ENCODE results near the gene ASTN2. TPM values are rescaled to one million over a fixed set of nuclear protein-coding genes. Genes with fewer than 3 reads are reported as not detected.

ASTN2 gene
- total and polyA plus RNA-seq, 2 experiments from 2014 or later: 7.0 to 24.6 TPM

- TF ChIP-seq, protein P1, sequence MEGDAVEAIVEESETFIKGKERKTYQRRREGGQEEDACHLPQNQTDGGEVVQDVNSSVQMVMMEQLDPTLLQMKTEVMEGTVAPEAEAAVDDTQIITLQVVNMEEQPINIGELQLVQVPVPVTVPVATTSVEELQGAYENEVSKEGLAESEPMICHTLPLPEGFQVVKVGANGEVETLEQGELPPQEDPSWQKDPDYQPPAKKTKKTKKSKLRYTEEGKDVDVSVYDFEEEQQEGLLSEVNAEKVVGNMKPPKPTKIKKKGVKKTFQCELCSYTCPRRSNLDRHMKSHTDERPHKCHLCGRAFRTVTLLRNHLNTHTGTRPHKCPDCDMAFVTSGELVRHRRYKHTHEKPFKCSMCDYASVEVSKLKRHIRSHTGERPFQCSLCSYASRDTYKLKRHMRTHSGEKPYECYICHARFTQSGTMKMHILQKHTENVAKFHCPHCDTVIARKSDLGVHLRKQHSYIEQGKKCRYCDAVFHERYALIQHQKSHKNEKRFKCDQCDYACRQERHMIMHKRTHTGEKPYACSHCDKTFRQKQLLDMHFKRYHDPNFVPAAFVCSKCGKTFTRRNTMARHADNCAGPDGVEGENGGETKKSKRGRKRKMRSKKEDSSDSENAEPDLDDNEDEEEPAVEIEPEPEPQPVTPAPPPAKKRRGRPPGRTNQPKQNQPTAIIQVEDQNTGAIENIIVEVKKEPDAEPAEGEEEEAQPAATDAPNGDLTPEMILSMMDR (conservative IDR thresholded peaks at IDR 0.05; ENCODE audit: low read depth in 2 of 2): no peak
- TF ChIP-seq NANOG (IDR thresholded peaks at IDR 0.05; ENCODE audit: borderline replicate concordance) (no peak), EZH2phosphoT487 (IDR thresholded peaks at IDR 0.05; ENCODE audit: unreplicated experiment) (no peak), JUNB (IDR thresholded peaks at IDR 0.05; ENCODE audit: unreplicated experiment) (no peak), STAT1 (IDR thresholded peaks at IDR 0.05; ENCODE audit: unreplicated experiment) (no peak), ZNF114 (CRISPR knock-in tag; IDR thresholded peaks at IDR 0.05) (no peak), CREB1 (CRISPR knock-in tag; IDR thresholded peaks at IDR 0.05; ENCODE audit: low read depth) (no peak), EZH2 (IDR thresholded peaks at IDR 0.05; ENCODE audit: low read depth, unreplicated experiment) (no peak), ZNF331 (CRISPR knock-in tag; IDR thresholded peaks at IDR 0.05; ENCODE audit: low read depth) (no peak), POLR2AphosphoS5 (IDR thresholded peaks at IDR 0.05; ENCODE audit: low read depth) (no peak)
- TF ChIP-seq, protein P2, sequence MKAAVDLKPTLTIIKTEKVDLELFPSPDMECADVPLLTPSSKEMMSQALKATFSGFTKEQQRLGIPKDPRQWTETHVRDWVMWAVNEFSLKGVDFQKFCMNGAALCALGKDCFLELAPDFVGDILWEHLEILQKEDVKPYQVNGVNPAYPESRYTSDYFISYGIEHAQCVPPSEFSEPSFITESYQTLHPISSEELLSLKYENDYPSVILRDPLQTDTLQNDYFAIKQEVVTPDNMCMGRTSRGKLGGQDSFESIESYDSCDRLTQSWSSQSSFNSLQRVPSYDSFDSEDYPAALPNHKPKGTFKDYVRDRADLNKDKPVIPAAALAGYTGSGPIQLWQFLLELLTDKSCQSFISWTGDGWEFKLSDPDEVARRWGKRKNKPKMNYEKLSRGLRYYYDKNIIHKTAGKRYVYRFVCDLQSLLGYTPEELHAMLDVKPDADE (IDR thresholded peaks at IDR 0.05): no peak
- TF ChIP-seq, protein P3, sequence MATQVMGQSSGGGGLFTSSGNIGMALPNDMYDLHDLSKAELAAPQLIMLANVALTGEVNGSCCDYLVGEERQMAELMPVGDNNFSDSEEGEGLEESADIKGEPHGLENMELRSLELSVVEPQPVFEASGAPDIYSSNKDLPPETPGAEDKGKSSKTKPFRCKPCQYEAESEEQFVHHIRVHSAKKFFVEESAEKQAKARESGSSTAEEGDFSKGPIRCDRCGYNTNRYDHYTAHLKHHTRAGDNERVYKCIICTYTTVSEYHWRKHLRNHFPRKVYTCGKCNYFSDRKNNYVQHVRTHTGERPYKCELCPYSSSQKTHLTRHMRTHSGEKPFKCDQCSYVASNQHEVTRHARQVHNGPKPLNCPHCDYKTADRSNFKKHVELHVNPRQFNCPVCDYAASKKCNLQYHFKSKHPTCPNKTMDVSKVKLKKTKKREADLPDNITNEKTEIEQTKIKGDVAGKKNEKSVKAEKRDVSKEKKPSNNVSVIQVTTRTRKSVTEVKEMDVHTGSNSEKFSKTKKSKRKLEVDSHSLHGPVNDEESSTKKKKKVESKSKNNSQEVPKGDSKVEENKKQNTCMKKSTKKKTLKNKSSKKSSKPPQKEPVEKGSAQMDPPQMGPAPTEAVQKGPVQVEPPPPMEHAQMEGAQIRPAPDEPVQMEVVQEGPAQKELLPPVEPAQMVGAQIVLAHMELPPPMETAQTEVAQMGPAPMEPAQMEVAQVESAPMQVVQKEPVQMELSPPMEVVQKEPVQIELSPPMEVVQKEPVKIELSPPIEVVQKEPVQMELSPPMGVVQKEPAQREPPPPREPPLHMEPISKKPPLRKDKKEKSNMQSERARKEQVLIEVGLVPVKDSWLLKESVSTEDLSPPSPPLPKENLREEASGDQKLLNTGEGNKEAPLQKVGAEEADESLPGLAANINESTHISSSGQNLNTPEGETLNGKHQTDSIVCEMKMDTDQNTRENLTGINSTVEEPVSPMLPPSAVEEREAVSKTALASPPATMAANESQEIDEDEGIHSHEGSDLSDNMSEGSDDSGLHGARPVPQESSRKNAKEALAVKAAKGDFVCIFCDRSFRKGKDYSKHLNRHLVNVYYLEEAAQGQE (IDR thresholded peaks at IDR 0.05; ENCODE audit: unreplicated experiment): no peak
- TF ChIP-seq, protein P4, sequence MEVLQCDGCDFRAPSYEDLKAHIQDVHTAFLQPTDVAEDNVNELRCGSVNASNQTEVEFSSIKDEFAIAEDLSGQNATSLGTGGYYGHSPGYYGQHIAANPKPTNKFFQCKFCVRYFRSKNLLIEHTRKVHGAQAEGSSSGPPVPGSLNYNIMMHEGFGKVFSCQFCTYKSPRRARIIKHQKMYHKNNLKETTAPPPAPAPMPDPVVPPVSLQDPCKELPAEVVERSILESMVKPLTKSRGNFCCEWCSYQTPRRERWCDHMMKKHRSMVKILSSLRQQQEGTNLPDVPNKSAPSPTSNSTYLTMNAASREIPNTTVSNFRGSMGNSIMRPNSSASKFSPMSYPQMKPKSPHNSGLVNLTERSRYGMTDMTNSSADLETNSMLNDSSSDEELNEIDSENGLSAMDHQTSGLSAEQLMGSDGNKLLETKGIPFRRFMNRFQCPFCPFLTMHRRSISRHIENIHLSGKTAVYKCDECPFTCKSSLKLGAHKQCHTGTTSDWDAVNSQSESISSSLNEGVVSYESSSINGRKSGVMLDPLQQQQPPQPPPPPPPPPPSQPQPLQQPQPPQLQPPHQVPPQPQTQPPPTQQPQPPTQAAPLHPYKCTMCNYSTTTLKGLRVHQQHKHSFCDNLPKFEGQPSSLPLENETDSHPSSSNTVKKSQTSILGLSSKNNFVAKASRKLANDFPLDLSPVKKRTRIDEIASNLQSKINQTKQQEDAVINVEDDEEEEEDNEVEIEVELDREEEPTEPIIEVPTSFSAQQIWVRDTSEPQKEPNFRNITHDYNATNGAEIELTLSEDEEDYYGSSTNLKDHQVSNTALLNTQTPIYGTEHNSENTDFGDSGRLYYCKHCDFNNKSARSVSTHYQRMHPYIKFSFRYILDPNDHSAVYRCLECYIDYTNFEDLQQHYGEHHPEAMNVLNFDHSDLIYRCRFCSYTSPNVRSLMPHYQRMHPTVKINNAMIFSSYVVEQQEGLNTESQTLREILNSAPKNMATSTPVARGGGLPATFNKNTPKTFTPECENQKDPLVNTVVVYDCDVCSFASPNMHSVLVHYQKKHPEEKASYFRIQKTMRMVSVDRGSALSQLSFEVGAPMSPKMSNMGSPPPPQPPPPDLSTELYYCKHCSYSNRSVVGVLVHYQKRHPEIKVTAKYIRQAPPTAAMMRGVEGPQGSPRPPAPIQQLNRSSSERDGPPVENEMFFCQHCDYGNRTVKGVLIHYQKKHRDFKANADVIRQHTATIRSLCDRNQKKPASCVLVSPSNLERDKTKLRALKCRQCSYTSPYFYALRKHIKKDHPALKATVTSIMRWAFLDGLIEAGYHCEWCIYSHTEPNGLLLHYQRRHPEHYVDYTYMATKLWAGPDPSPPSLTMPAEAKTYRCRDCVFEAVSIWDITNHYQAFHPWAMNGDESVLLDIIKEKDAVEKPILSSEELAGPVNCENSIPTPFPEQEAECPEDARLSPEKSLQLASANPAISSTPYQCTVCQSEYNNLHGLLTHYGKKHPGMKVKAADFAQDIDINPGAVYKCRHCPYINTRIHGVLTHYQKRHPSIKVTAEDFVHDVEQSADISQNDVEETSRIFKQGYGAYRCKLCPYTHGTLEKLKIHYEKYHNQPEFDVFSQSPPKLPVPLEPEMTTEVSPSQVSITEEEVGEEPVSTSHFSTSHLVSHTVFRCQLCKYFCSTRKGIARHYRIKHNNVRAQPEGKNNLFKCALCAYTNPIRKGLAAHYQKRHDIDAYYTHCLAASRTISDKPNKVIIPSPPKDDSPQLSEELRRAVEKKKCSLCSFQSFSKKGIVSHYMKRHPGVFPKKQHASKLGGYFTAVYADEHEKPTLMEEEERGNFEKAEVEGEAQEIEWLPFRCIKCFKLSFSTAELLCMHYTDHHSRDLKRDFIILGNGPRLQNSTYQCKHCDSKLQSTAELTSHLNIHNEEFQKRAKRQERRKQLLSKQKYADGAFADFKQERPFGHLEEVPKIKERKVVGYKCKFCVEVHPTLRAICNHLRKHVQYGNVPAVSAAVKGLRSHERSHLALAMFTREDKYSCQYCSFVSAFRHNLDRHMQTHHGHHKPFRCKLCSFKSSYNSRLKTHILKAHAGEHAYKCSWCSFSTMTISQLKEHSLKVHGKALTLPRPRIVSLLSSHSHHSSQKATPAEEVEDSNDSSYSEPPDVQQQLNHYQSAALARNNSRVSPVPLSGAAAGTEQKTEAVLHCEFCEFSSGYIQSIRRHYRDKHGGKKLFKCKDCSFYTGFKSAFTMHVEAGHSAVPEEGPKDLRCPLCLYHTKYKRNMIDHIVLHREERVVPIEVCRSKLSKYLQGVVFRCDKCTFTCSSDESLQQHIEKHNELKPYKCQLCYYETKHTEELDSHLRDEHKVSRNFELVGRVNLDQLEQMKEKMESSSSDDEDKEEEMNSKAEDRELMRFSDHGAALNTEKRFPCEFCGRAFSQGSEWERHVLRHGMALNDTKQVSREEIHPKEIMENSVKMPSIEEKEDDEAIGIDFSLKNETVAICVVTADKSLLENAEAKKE (CRISPR knock-in tag; IDR thresholded peaks at IDR 0.05): no peak
- Mint-ChIP-seq H3K4me3 (no peak overlapping the region; the same call in 2 of the 3 replicates), H3K4me1 (peaks cover 21% of the 10 kb centered on the region), H3K27ac (peak overlapping the region; percentile 29; the same call in 1 of the 2 replicates), H3K36me3 (ENCODE audit: low read depth) (peaks cover 5% of the 10 kb centered on the region; the same call in 1 of the 3 replicates), H3K27me3 (ENCODE audit: insufficient read depth, low read depth, poor library complexity) (peaks cover 2% of the 10 kb centered on the region), H3K9me3 (peaks cover 10% of the 10 kb centered on the region; the same call in 2 of the 3 replicates)
- H3K4me3 ChIP-seq: no peak overlapping the region
- H3K9me2 ChIP-seq (ENCODE audit: insufficient read depth): no peaks in the 10 kb centered on the region
- H3K36me3 ChIP-seq (ENCODE audit: insufficient read depth): no peaks in the 10 kb centered on the region
- no peaks in the 10 kb centered on the region for H3K79me2 ChIP-seq (replicated peaks; ENCODE audit: insufficient read depth)
- no peaks in the 10 kb centered on the region for H3F3A ChIP-seq (replicated peaks; ENCODE audit: low read depth)
- ATAC-seq (no peak), DNase-seq (ENCODE audit: low spot score) (no peak)
- H3K27ac ChIP-seq (ENCODE audit: low read depth): peak overlapping the region; percentile 78
- H2AFZ ChIP-seq: no peak overlapping the region
- peaks cover 4% of the 10 kb centered on the region; the same call in 1 of the 2 replicates for H3K4me1 ChIP-seq (ENCODE audit: insufficient read depth)
- H3K27me3 ChIP-seq (ENCODE audit: insufficient read depth): no peaks in the 10 kb centered on the region
- no peak overlapping the region for H3K4me2 ChIP-seq
- H4K20me1 ChIP-seq (replicated peaks; ENCODE audit: insufficient read depth): no peaks in the 10 kb centered on the region
Measured at GRCh38 chr9:116900007-116900367, 514.9 kb downstream of the ASTN2 start.

Measured in GM23338 (cell line).